GM12878 (cell line): ENCODE results near the gene TRIM38. TPM values are rescaled to one million over a fixed set of nuclear protein-coding genes. Genes with fewer than 3 reads are reported as not detected.

Source experiments
- BACH1 ChIP-seq: fragments of 450-650 bp; IDR thresholded peaks from 2 replicates; pipeline ENCODE4 v1.6.1; 2017; ENCODE audit warnings: mild to moderate bottlenecking, borderline replicate concordance
- BRCA1 ChIP-seq: IDR thresholded peaks from 2 replicates; pipeline ENCODE4 v1.6.1; 2011; ENCODE audit warnings: low read depth, low read length, improper control_type of control experiment
- CUX1 ChIP-seq: IDR thresholded peaks from 2 replicates; pipeline ENCODE4 v1.6.1; 2012; ENCODE audit warnings: improper control_type of control experiment, low read depth, low read length; ENCODE audit not compliant: insufficient replicate concordance
- ESRRA ChIP-seq: IDR thresholded peaks from 2 replicates; pipeline ENCODE4 v1.6.1; 2012; ENCODE audit warnings: mild to moderate bottlenecking, low read length, improper control_type of control experiment
- FOS ChIP-seq: IDR thresholded peaks from 3 replicates; pipeline ENCODE4 v1.6.1; 2011; ENCODE audit warnings: borderline replicate concordance; ENCODE audit not compliant: insufficient read length; ENCODE audit errors: extremely low read depth
- HCFC1 ChIP-seq: fragments of 150-350 bp; IDR thresholded peaks from 2 replicates; pipeline ENCODE4 v1.6.1; 2014; ENCODE audit warnings: low read length
- HDAC6 ChIP-seq: fragments of 200-600 bp; sonication (generic); IDR thresholded peaks from one replicate; pipeline ENCODE4 v1.8.0; 2017; ENCODE audit warnings: antibody characterized with exemption; ENCODE audit not compliant: unreplicated experiment
- HDGF ChIP-seq: fragments of 450-650 bp; IDR thresholded peaks from 2 replicates; pipeline ENCODE4 v1.6.1; 2016; ENCODE audit warnings: antibody characterized with exemption
- IKZF2 ChIP-seq, 2 experiments: fragments of 450-650 bp; IDR thresholded peaks; 2 replicates each; pipeline ENCODE4 v1.6.1; 2017; ENCODE audit warnings: mild to moderate bottlenecking in 2 of 2, moderate library complexity in 2 of 2
- MTA2 ChIP-seq: fragments of 450-650 bp; IDR thresholded peaks from 2 replicates; pipeline ENCODE4 v1.6.1; 2016; ENCODE audit warnings: low read depth, mild to moderate bottlenecking, moderate library complexity
- NFYA ChIP-seq: IDR thresholded peaks from 2 replicates; pipeline ENCODE4 v1.6.1; 2011; ENCODE audit warnings: low read depth, mild to moderate bottlenecking, low read length, improper control_type of control experiment, borderline replicate concordance
- SIN3A ChIP-seq: IDR thresholded peaks from 2 replicates; pipeline ENCODE4 v1.6.1; 2012; ENCODE audit warnings: low read depth, low read length, improper control_type of control experiment
- SIX5 ChIP-seq: IDR thresholded peaks from 2 replicates; pipeline ENCODE4 v1.6.1; 2011; ENCODE audit warnings: mild to moderate bottlenecking, low read depth, low read length, moderate library complexity; ENCODE audit not compliant: severe bottlenecking
- SP1 ChIP-seq: IDR thresholded peaks from one replicate; pipeline ENCODE4 v1.6.1; 2011; ENCODE audit warnings: low read depth, low read length
- STAT3 ChIP-seq: IDR thresholded peaks from 2 replicates; pipeline ENCODE4 v1.6.1; 2011; ENCODE audit warnings: low read depth, low read length, improper control_type of control experiment
- TBL1XR1 ChIP-seq: IDR thresholded peaks from 2 replicates; pipeline ENCODE4 v1.6.1; 2012; ENCODE audit warnings: low read depth, low read length, improper control_type of control experiment
- ZNF217 ChIP-seq: fragments of 450-650 bp; IDR thresholded peaks from 2 replicates; pipeline ENCODE4 v1.6.1; 2017; ENCODE audit warnings: antibody characterized with exemption, mild to moderate bottlenecking
- ZNF24 ChIP-seq: fragments of 450-650 bp; IDR thresholded peaks from 2 replicates; pipeline ENCODE4 v1.6.1; 2017; ENCODE audit warnings: antibody characterized with exemption, mild to moderate bottlenecking
- ZSCAN29 ChIP-seq: fragments of 450-650 bp; IDR thresholded peaks from 2 replicates; pipeline ENCODE4 v1.6.1; 2017; ENCODE audit warnings: mild to moderate bottlenecking, moderate library complexity
- polyA plus RNA-seq, 11 experiments: library from polyadenylated mRNA; depleted of rRNA in 4 of 11; unstranded in 6 of 11; stranded (reverse) in 5 of 11; fragments of >200 nt; fragmentation: Nextera tagmentation in 4 of 11; fragmentation: Illumina TruSeq in 1 of 11; extraction: Ambion mirVana in 4 of 11; extraction: Trizol in 1 of 11; gene quantifications; 1 replicate in 1 of 11; 2 replicates in 10 of 11; pipeline versions ENCODE4 v1.2.1 to v1.2.3, GENCODE V29; 2011 to 2016; ENCODE audit warnings: inconsistent platforms in 2 of 11, missing spikeins in 2 of 11, low read depth in 1 of 11
- total RNA-seq, 4 experiments: library from RNA; depleted of rRNA in 3 of 4; stranded (reverse); fragments of >200 nt in 3 of 4; fragmentation: Illumina TruSeq in 1 of 4; extraction: Trizol in 1 of 4; gene quantifications; 2 replicates each; pipeline versions ENCODE4 v1.2.1 to v1.2.3, GENCODE V29; 2013 to 2021
- TF ChIP-seq, protein P1 (sequence below): fragments of 150-350 bp; IDR thresholded peaks from 2 replicates; pipeline ENCODE4 v1.6.1; 2014; ENCODE audit warnings: mild to moderate bottlenecking, low read depth, low read length
- TF ChIP-seq, protein P2 (sequence below): fragments of 450-650 bp; IDR thresholded peaks from 2 replicates; pipeline ENCODE4 v1.6.1; 2017; ENCODE audit warnings: mild to moderate bottlenecking, moderate library complexity

Gene TRIM38
- total and polyA plus RNA-seq, 10 of the 15 experiments (the other 5 are each of a cell fraction or from before 2014, with no cell fraction given) = 4.5 to 14.7 (median 11.1) TPM

GRCh38 chr6:25944688-25945574 is 17.7 kb upstream of the TRIM38 start (continued):
- TF ChIP-seq CUX1 (no peak), ZNF24 (no peak), ESRRA (no peak), ZNF217 (no peak), HDAC6 (no peak), ZSCAN29 (no peak), FOS (no peak), SIX5 (no peak), TBL1XR1 (no peak), IKZF2 (IDR thresholded peaks at IDR 0.05) (peak in 1 of 2 experiments; percentile 45; a peak in 1 of 4 replicates), BRCA1 (no peak), NFYA (no peak), SIN3A (no peak), SP1 (peak; percentile 35), BACH1 (peak; percentile 66; the same call in 1 of the 2 replicates), STAT3 (0 out of 2 replicates have a peak, but pooled peaks have one; percentile 70), HCFC1 (no peak), MTA2 (peak; percentile 74; the same call in 1 of the 2 replicates), HDGF (no peak)
- TF ChIP-seq, protein P1, sequence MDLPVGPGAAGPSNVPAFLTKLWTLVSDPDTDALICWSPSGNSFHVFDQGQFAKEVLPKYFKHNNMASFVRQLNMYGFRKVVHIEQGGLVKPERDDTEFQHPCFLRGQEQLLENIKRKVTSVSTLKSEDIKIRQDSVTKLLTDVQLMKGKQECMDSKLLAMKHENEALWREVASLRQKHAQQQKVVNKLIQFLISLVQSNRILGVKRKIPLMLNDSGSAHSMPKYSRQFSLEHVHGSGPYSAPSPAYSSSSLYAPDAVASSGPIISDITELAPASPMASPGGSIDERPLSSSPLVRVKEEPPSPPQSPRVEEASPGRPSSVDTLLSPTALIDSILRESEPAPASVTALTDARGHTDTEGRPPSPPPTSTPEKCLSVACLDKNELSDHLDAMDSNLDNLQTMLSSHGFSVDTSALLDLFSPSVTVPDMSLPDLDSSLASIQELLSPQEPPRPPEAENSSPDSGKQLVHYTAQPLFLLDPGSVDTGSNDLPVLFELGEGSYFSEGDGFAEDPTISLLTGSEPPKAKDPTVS = no peak
- TF ChIP-seq, protein P2, sequence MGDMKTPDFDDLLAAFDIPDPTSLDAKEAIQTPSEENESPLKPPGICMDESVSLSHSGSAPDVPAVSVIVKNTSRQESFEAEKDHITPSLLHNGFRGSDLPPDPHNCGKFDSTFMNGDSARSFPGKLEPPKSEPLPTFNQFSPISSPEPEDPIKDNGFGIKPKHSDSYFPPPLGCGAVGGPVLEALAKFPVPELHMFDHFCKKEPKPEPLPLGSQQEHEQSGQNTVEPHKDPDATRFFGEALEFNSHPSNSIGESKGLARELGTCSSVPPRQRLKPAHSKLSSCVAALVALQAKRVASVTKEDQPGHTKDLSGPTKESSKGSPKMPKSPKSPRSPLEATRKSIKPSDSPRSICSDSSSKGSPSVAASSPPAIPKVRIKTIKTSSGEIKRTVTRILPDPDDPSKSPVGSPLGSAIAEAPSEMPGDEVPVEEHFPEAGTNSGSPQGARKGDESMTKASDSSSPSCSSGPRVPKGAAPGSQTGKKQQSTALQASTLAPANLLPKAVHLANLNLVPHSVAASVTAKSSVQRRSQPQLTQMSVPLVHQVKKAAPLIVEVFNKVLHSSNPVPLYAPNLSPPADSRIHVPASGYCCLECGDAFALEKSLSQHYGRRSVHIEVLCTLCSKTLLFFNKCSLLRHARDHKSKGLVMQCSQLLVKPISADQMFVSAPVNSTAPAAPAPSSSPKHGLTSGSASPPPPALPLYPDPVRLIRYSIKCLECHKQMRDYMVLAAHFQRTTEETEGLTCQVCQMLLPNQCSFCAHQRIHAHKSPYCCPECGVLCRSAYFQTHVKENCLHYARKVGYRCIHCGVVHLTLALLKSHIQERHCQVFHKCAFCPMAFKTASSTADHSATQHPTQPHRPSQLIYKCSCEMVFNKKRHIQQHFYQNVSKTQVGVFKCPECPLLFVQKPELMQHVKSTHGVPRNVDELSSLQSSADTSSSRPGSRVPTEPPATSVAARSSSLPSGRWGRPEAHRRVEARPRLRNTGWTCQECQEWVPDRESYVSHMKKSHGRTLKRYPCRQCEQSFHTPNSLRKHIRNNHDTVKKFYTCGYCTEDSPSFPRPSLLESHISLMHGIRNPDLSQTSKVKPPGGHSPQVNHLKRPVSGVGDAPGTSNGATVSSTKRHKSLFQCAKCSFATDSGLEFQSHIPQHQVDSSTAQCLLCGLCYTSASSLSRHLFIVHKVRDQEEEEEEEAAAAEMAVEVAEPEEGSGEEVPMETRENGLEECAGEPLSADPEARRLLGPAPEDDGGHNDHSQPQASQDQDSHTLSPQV = no peak
